Ishikawa (cell line): ENCODE data around the gene C3orf85.

Source experiments
- CEBPB ChIP-seq: IDR thresholded peaks from 2 replicates; pipeline ENCODE4 v1.6.1; 2012
- CREB1 ChIP-seq: IDR thresholded peaks from 2 replicates; pipeline ENCODE4 v1.6.1; 2012; ENCODE audit warnings: low read depth
- EGR1 ChIP-seq: IDR thresholded peaks from 2 replicates; pipeline ENCODE4 v1.6.1; 2012
- EP300 ChIP-seq: IDR thresholded peaks from 2 replicates; pipeline ENCODE4 v1.6.1; 2012; ENCODE audit warnings: borderline replicate concordance
- FOXM1 ChIP-seq: IDR thresholded peaks from 2 replicates; pipeline ENCODE4 v1.6.1; 2012; ENCODE audit warnings: low read depth, borderline replicate concordance
- MAX ChIP-seq: IDR thresholded peaks from 2 replicates; pipeline ENCODE4 v1.6.1; 2012
- NFIC ChIP-seq: IDR thresholded peaks from 2 replicates; pipeline ENCODE4 v1.6.1; 2012
- RAD21 ChIP-seq: IDR thresholded peaks from 2 replicates; pipeline ENCODE4 v1.6.1; 2012; ENCODE audit warnings: low read depth
- REST ChIP-seq: IDR thresholded peaks from 2 replicates; pipeline ENCODE4 v1.6.1; 2012; ENCODE audit warnings: low read depth, mild to moderate bottlenecking
- TAF1 ChIP-seq: IDR thresholded peaks from 2 replicates; pipeline ENCODE4 v1.6.1; 2012; ENCODE audit warnings: low read depth, mild to moderate bottlenecking
- TCF12 ChIP-seq: IDR thresholded peaks from 2 replicates; pipeline ENCODE4 v1.6.1; 2012; ENCODE audit warnings: low read depth
- TEAD4 ChIP-seq: IDR thresholded peaks from 2 replicates; pipeline ENCODE4 v1.6.1; 2012
- USF1 ChIP-seq: IDR thresholded peaks from 2 replicates; pipeline ENCODE4 v1.6.1; 2012
- YY1 ChIP-seq: IDR thresholded peaks from 2 replicates; pipeline ENCODE4 v1.6.1; 2012; ENCODE audit warnings: low read depth
- ZBTB7A ChIP-seq: IDR thresholded peaks from 2 replicates; pipeline ENCODE4 v1.6.1; 2012; ENCODE audit warnings: low read depth

Gene C3orf85

GRCh38 chr3:109098079-109098644, 38.4 kb upstream of the C3orf85 start:
- TF ChIP-seq RAD21: peak; percentile 45
- TF ChIP-seq NFIC: no peak

GRCh38 chr3:109109574-109109973, 26.9 kb upstream of the C3orf85 start:
- TF ChIP-seq ZBTB7A: no peak
- no peak for TF ChIP-seq REST
- TF ChIP-seq CREB1: no peak
- no peak for TF ChIP-seq TEAD4
- no peak for TF ChIP-seq CEBPB
- TF ChIP-seq NFIC: no peak
- no peak for TF ChIP-seq TCF12
- no peak for TF ChIP-seq EGR1
- TF ChIP-seq MAX: no peak
- no peak for TF ChIP-seq TAF1
- TF ChIP-seq YY1: no peak
- TF ChIP-seq FOXM1: no peak
- TF ChIP-seq EP300: no peak
- no peak for TF ChIP-seq USF1
- TF ChIP-seq RAD21: no peak

GRCh38 chr3:109112946-109113760, 23.4 kb upstream of the C3orf85 start:
- TF ChIP-seq MAX (no peak), CREB1 (no peak), EP300 (no peak), CEBPB (no peak), YY1 (no peak), TAF1 (no peak), NFIC (no peak), RAD21 (no peak), REST (no peak)

- no peak for TF ChIP-seq TEAD4
- TF ChIP-seq ZBTB7A: no peak
- no peak for TF ChIP-seq EP300
- TF ChIP-seq TCF12: no peak
- no peak for TF ChIP-seq CEBPB
- TF ChIP-seq REST: no peak
- no peak for TF ChIP-seq YY1
- no peak for TF ChIP-seq RAD21
- no peak for TF ChIP-seq CREB1
- no peak for TF ChIP-seq TAF1
- TF ChIP-seq USF1: no peak
- TF ChIP-seq MAX: no peak
Measured at GRCh38 chr3:109114746-109115145, 21.8 kb upstream of the C3orf85 start.
